ENCODE results near the gene KEL. TPM values are rescaled to one million over a fixed set of nuclear protein-coding genes. Genes with fewer than 3 reads are reported as not detected.

Gene KEL
- total and polyA plus RNA-seq, 2 experiments from 2014 or later: 8.7 to 12.8 TPM

- WGBS (ENCODE audit: low lambda C conversion rate, missing lambda C conversion rate): 93% methylated on average over 3 of the region's 3 CpGs
- TF ChIP-seq EZH2phosphoT487 (IDR thresholded peaks at IDR 0.05; ENCODE audit: low read depth, severe bottlenecking, unreplicated experiment) (no peak), EZH2 (IDR thresholded peaks at IDR 0.05; ENCODE audit: borderline replicate concordance) (no peak), CTCF (IDR thresholded peaks at IDR 0.05; ENCODE audit: poor library complexity) (no peak)
Observed at GRCh38 chr7:142917447-142917846, 44.7 kb downstream of the KEL start.

GRCh38 chr7:142916508-142916907, 45.7 kb downstream of the KEL start:
- no peak overlapping the region for H3K4me3 ChIP-seq
- H4K20me1 ChIP-seq (ENCODE audit: insufficient read depth, poor library complexity, severe bottlenecking): no peaks in the 10 kb centered on the region
- WGBS (ENCODE audit: low lambda C conversion rate, missing lambda C conversion rate): 46% methylated on average over 2 of the region's 2 CpGs
- H3K9me2 ChIP-seq (replicated peaks; ENCODE audit: insufficient read depth): no peaks in the 10 kb centered on the region
- no peak overlapping the region for H3K27ac ChIP-seq
- no peaks in the 10 kb centered on the region for H3K27me3 ChIP-seq
- H3K36me3 ChIP-seq (replicated peaks; ENCODE audit: insufficient read depth, low read depth): no peaks in the 10 kb centered on the region
- TF ChIP-seq EZH2phosphoT487 (IDR thresholded peaks at IDR 0.05; ENCODE audit: low read depth, severe bottlenecking, unreplicated experiment) (no peak), EZH2 (IDR thresholded peaks at IDR 0.05; ENCODE audit: borderline replicate concordance) (no peak), CTCF (IDR thresholded peaks at IDR 0.05; ENCODE audit: poor library complexity) (no peak)
- H3K4me1 ChIP-seq (ENCODE audit: insufficient read depth): peaks cover 9% of the 10 kb centered on the region
- H3K9me3 ChIP-seq (ENCODE audit: low read depth): no peaks in the 10 kb centered on the region
- no peak for DNase-seq (ENCODE audit: low spot score)
- H3K79me2 ChIP-seq: no peaks in the 10 kb centered on the region
- H2AFZ ChIP-seq: no peak overlapping the region
- H3K4me2 ChIP-seq: no peak overlapping the region

More at GRCh38 chr7:142917447-142917846, 44.7 kb downstream of the KEL start:
- DNase-seq (ENCODE audit: low spot score): no peak
- Histone ChIP-seq H3K9me2 (replicated peaks; ENCODE audit: insufficient read depth) (no peaks in the 10 kb centered on the region), H4K20me1 (ENCODE audit: insufficient read depth, poor library complexity, severe bottlenecking) (no peaks in the 10 kb centered on the region), H2AFZ (no peak overlapping the region), H3K4me2 (no peak overlapping the region), H3K27ac (no peak overlapping the region), H3K36me3 (replicated peaks; ENCODE audit: insufficient read depth, low read depth) (no peaks in the 10 kb centered on the region), H3K4me3 (no peak overlapping the region), H3K79me2 (no peaks in the 10 kb centered on the region), H3K4me1 (ENCODE audit: insufficient read depth) (peaks cover 9% of the 10 kb centered on the region), H3K27me3 (no peaks in the 10 kb centered on the region), H3K9me3 (ENCODE audit: low read depth) (no peaks in the 10 kb centered on the region)

GRCh38 chr7:142915315-142915714, 46.8 kb downstream of the KEL start:
- peaks cover 14% of the 10 kb centered on the region for H3K4me1 ChIP-seq (ENCODE audit: insufficient read depth)
- H3K27me3 ChIP-seq: no peaks in the 10 kb centered on the region
- no peaks in the 10 kb centered on the region for H3K9me2 ChIP-seq (replicated peaks; ENCODE audit: insufficient read depth)
- DNase-seq (ENCODE audit: low spot score): no peak
- H3K9me3 ChIP-seq (ENCODE audit: low read depth): no peaks in the 10 kb centered on the region
- H3K79me2 ChIP-seq: no peaks in the 10 kb centered on the region
- H2AFZ ChIP-seq: no peak overlapping the region
- no peaks in the 10 kb centered on the region for H4K20me1 ChIP-seq (ENCODE audit: insufficient read depth, poor library complexity, severe bottlenecking)
- no peak overlapping the region for H3K27ac ChIP-seq
- no peak overlapping the region for H3K4me2 ChIP-seq
- H3K4me3 ChIP-seq: no peak overlapping the region
- no peak for TF ChIP-seq EZH2phosphoT487 (IDR thresholded peaks at IDR 0.05; ENCODE audit: low read depth, severe bottlenecking, unreplicated experiment)
- no peak for TF ChIP-seq CTCF (IDR thresholded peaks at IDR 0.05; ENCODE audit: poor library complexity)
- no peak for TF ChIP-seq EZH2 (IDR thresholded peaks at IDR 0.05; ENCODE audit: borderline replicate concordance)
- no peaks in the 10 kb centered on the region for H3K36me3 ChIP-seq (replicated peaks; ENCODE audit: insufficient read depth, low read depth)
- WGBS (ENCODE audit: low lambda C conversion rate, missing lambda C conversion rate): 91% methylated on average over 8 of the region's 8 CpGs

- Histone ChIP-seq H3K4me3 (no peak overlapping the region), H3K79me2 (no peaks in the 10 kb centered on the region), H4K20me1 (ENCODE audit: insufficient read depth, poor library complexity, severe bottlenecking) (no peaks in the 10 kb centered on the region), H2AFZ (no peak overlapping the region), H3K4me2 (no peak overlapping the region), H3K4me1 (ENCODE audit: insufficient read depth) (peaks cover 14% of the 10 kb centered on the region), H3K27ac (no peak overlapping the region), H3K9me2 (replicated peaks; ENCODE audit: insufficient read depth) (no peaks in the 10 kb centered on the region), H3K36me3 (replicated peaks; ENCODE audit: insufficient read depth, low read depth) (no peaks in the 10 kb centered on the region), H3K9me3 (ENCODE audit: low read depth) (no peaks in the 10 kb centered on the region), H3K27me3 (no peaks in the 10 kb centered on the region)
- WGBS (ENCODE audit: low lambda C conversion rate, missing lambda C conversion rate): 52% methylated on average over 1 of the region's 1 CpG
- DNase-seq (ENCODE audit: low spot score): no peak
- no peak for TF ChIP-seq EZH2 (IDR thresholded peaks at IDR 0.05; ENCODE audit: borderline replicate concordance)
- no peak for TF ChIP-seq EZH2phosphoT487 (IDR thresholded peaks at IDR 0.05; ENCODE audit: low read depth, severe bottlenecking, unreplicated experiment)
- TF ChIP-seq CTCF (IDR thresholded peaks at IDR 0.05; ENCODE audit: poor library complexity): no peak
Observed at GRCh38 chr7:142914121-142914520, 48.0 kb downstream of the KEL start.
